GM18526 (cell line): Measurements from ENCODE around the gene MYCBP2.

Experiments
- POLR2A ChIP-seq: IDR thresholded peaks from 3 replicates; pipeline ENCODE4 v1.6.1; 2011; ENCODE audit not compliant: insufficient read length; ENCODE audit errors: extremely low read depth

Gene MYCBP2

GRCh38 chr13:77265336-77265735 is 61.6 kb downstream of the MYCBP2 start:
- no peak for TF ChIP-seq POLR2A

GRCh38 chr13:77262198-77262597 is 64.7 kb downstream of the MYCBP2 start:
- TF ChIP-seq POLR2A, result no peak

GRCh38 chr13:77250975-77251374 is 75.9 kb downstream of the MYCBP2 start:
- TF ChIP-seq POLR2A, result no peak

GRCh38 chr13:77239312-77239711 is 87.6 kb downstream of the MYCBP2 start:
- no peak for TF ChIP-seq POLR2A

GRCh38 chr13:77235456-77236022 is 91.4 kb downstream of the MYCBP2 start:
- no peak for TF ChIP-seq POLR2A

GRCh38 chr13:77233159-77233558 is 93.7 kb downstream of the MYCBP2 start:
- TF ChIP-seq POLR2A, result no peak

GRCh38 chr13:77230560-77230959 is 96.3 kb downstream of the MYCBP2 start:
- TF ChIP-seq POLR2A, result no peak

- TF ChIP-seq POLR2A, result no peak
Measured at GRCh38 chr13:77225946-77226345, 100.9 kb downstream of the MYCBP2 start.

GRCh38 chr13:77222909-77223308 is 104.0 kb downstream of the MYCBP2 start:
- no peak for TF ChIP-seq POLR2A

GRCh38 chr13:77222000-77222690 is 104.7 kb downstream of the MYCBP2 start:
- no peak for TF ChIP-seq POLR2A

GRCh38 chr13:77219401-77219800 is 107.5 kb downstream of the MYCBP2 start:
- TF ChIP-seq POLR2A, result no peak

- no peak for TF ChIP-seq POLR2A
Measured at GRCh38 chr13:77218274-77218673, 108.6 kb downstream of the MYCBP2 start.

- no peak for TF ChIP-seq POLR2A
Measured at GRCh38 chr13:77215543-77215942, 111.4 kb downstream of the MYCBP2 start.

GRCh38 chr13:77213644-77214043 is 113.2 kb downstream of the MYCBP2 start:
- no peak for TF ChIP-seq POLR2A

- no peak for TF ChIP-seq POLR2A
Measured at GRCh38 chr13:77207943-77208342, 119.0 kb downstream of the MYCBP2 start.

- TF ChIP-seq POLR2A, result no peak
Measured at GRCh38 chr13:77196052-77196618, 130.8 kb downstream of the MYCBP2 start.

GRCh38 chr13:77190349-77190958 is 136.4 kb downstream of the MYCBP2 start:
- no peak for TF ChIP-seq POLR2A

- TF ChIP-seq POLR2A, result no peak
Measured at GRCh38 chr13:77185721-77186120, 141.2 kb downstream of the MYCBP2 start.
